HG03342 (cell line): ENCODE measurements around the gene BGN.

Experiments used
- ATAC-seq: cut with Tn5 transposase; IDR thresholded peaks from one replicate; pipeline ENCODE4 v1.9.1; 2021; ENCODE audit warnings: mild to moderate bottlenecking, moderate library complexity; ENCODE audit not compliant: unreplicated experiment

BGN gene

GRCh38 chrX:153524234-153524633 is 29.5 kb downstream of the BGN start:
- no peak for ATAC-seq

GRCh38 chrX:153525451-153525850 is 30.7 kb downstream of the BGN start:
- ATAC-seq = no peak

GRCh38 chrX:153526042-153526441 is 31.3 kb downstream of the BGN start:
- no peak for ATAC-seq

DNA sequence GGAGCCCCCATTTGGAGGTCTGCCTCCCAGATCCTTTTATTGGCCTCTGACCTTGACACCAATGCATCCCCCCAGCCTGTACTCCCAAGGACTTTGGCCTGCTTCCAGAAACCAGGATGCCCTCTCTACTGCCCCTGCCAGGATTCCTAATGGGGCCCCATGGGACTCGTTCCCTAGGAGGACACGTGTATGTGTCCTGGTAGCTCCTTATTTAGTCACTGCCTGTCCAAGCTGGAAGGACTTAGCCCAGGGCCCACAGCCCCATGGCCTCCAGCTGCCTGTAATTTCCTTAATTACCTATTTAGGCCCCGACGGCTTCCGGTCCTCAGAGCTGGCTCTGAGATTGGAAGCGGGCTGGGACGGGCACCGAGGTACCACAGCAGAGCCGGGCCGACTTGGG is 32.0 kb downstream of the BGN start:
- ATAC-seq = no peak

GRCh38 chrX:153527208-153527607 is 32.4 kb downstream of the BGN start:
- ATAC-seq = no peak

- ATAC-seq = no peak
These were observed 35.8 kb downstream of the BGN start for GRCh38 chrX:153530411-153531129.

GRCh38 chrX:153533091-153533490 is 38.3 kb downstream of the BGN start:
- no peak for ATAC-seq

- ATAC-seq = no peak
These were observed 42.3 kb downstream of the BGN start for GRCh38 chrX:153537080-153537479.

- ATAC-seq = no peak
These were observed 42.9 kb downstream of the BGN start for GRCh38 chrX:153537526-153538295.

DNA sequence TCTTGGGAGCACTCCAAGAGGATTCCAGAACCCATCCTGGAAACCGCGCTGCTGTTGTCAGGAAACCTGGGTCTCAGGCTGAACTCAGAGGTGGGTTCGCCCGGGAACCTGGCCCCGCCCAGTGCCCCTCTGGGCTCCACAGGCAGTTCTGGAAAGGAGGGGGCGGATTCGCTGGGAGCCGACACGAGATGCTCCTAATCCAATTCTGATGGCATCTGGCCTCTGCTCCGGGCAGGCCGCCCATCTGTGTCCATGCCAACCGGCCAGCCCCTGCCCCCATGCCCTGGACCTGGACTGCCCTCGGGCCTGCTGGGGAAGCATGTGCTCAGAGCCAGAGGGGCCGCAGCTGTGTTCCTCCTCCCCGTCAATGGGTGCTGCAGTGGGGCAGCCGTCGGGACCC is 43.6 kb downstream of the BGN start:
- no peak for ATAC-seq

GRCh38 chrX:153539171-153539978 is 44.6 kb downstream of the BGN start:
- ATAC-seq = peak; percentile 77

DNA sequence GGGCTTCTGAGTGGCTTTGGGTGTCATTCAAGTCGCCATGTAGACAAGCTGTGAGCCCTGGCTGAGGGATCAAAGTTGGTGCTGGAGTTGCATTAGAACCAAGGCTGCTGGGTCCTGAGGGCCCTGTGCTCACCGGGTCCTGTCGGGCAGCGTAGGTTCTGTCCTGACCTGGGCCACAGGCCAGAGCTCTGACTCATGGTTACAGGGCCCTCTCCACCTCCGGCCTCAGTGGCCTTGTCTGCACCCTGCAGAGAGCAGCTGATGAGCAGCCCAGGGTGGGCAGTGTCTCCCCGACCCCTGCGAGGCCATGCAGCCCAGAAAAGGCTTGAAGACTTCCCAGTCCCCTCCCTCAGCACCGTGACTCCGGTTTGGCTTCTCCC is 45.2 kb downstream of the BGN start:
- ATAC-seq = no peak

- ATAC-seq = no peak
These were observed 49.9 kb downstream of the BGN start for GRCh38 chrX:153544727-153545126.

- no peak for ATAC-seq
These were observed 51.6 kb downstream of the BGN start for GRCh38 chrX:153546386-153546785.

- ATAC-seq = no peak
These were observed 52.4 kb downstream of the BGN start for GRCh38 chrX:153547195-153547594.

GRCh38 chrX:153549231-153549630 is 54.5 kb downstream of the BGN start:
- no peak for ATAC-seq

- ATAC-seq = no peak
These were observed 55.0 kb downstream of the BGN start for GRCh38 chrX:153549807-153550206.

DNA sequence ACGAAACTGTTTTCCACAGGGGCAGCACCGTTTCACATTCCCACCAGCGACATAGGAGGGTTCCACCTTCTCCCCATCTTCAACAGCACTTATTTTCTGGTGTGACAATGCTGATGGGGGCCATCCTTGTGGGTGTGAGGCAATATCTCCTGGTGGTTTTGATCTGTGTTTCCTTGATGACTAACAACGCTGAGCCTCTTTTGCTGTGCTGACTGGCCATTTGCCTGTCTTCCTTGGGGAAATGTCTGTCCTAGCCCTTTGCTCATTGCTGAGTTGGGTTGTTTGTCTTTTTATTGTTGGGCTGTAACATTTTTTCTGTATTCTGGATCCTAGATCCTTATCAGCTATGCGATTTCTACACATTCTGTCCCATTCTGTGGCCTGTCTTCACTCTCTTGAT is 56.4 kb downstream of the BGN start:
- no peak for ATAC-seq

GRCh38 chrX:153554519-153555167 is 59.9 kb downstream of the BGN start:
- ATAC-seq = peak; percentile 62

DNA sequence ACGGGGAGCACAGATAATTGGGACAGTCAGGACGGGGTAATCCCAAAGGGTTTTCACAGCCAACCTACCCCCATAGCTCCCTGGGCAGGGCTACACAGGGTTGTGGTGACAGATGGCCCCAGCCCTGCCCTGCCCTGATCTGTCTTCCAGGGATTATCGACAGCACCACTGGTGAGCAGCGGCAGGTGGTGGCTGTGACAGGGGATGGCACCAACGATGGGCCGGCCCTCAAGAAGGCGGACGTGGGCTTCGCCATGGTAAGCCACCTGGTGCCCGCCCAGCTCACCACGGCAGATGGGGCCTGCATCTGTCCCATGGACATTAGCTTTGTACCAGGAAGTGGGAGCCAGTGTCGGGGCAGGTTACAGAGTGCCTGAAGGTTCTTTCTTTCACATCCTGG is 62.0 kb downstream of the BGN start:
- ATAC-seq = no peak
